NCI-H748 treated with DMSO at 0.1 percent for 48 hours (cell line): ENCODE data around the gene DACT2.
"Not testable (repeated sequence)": the region's sequence is repeated elsewhere in the genome, so short reads cannot be mapped to it uniquely, and the experiment has no call there.

ENCODE experiments used
- DNase-seq: peaks from one replicate; lab custom pipeline; 2025; lab: John Stamatoyannopoulos, UW

Gene DACT2

GRCh38 chr6:168280020-168280898, 39.3 kb downstream of the DACT2 start:
- DNase-seq = no peak

GRCh38 chr6:168279403-168279935, 40.1 kb downstream of the DACT2 start:
- DNase-seq = no peak

- DNase-seq = no peak
These were observed 40.7 kb downstream of the DACT2 start for GRCh38 chr6:168278904-168279303.

GRCh38 chr6:168277274-168277669, 42.3 kb downstream of the DACT2 start:
- no peak for DNase-seq

GRCh38 chr6:168276576-168277273, 42.9 kb downstream of the DACT2 start:
- no peak for DNase-seq

DNA sequence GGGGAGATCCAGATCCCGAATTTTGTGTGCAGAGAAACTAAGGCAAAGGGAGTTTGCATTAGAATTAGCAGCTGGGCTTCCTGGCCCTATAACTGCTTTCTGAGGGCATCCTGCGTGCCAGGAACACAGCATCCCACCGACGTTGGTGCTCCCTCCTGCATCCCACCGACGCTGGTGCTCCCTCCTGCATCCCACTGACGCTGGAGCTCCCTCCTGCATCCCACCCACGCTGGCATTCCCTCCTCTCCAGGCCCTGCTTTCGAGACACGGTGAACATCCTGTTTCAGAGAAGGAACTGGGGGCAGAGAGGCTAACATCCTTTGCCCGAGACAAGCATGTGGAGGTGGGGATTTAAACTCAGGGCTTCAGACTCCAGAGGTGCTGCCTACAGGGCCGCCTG, 44.4 kb downstream of the DACT2 start:
- DNase-seq = no peak

DNA sequence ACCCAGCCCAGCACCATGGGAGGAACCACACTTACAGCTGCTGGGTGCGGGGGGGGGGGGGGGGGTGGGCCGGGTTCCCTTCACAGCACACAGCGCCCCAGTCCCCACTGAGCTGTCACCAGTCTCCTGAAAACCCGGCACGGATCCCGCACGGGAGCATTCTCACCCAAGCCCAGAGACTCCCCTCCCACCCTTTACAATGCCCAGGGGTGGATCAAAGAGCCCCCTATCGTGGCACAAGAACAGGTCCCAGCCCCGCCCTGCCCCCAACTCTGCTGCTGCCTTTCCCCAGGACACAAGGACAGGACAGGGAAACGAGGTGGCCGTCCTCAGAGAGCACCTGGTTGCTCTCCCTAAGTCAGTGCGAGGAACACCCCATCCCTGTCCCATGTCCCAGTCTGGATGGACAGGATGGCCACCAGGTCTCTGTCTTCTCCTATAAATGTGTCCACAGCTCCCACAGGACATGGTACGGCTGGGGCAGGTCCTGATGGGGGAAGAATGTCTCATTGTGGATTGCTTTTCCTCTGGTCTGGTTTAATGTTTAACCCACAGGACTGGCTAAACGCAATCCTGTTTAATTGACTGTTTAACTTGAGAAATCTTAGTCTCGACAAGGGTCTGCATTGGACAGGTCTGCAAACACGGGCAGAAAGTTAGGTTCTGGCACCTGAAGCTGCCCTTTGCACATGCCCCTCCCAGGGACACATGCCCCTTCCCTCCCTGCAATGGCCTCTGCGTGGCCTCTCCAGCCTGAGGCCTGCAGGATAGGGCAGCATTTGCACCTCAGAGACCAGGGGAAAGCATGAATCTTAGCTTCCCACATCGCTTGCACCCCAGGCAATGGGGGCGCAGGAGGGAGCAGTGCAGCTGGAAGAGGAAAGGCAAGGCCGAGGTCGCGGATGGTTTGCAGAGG, 45.3 kb downstream of the DACT2 start:
- no peak for DNase-seq

DNA sequence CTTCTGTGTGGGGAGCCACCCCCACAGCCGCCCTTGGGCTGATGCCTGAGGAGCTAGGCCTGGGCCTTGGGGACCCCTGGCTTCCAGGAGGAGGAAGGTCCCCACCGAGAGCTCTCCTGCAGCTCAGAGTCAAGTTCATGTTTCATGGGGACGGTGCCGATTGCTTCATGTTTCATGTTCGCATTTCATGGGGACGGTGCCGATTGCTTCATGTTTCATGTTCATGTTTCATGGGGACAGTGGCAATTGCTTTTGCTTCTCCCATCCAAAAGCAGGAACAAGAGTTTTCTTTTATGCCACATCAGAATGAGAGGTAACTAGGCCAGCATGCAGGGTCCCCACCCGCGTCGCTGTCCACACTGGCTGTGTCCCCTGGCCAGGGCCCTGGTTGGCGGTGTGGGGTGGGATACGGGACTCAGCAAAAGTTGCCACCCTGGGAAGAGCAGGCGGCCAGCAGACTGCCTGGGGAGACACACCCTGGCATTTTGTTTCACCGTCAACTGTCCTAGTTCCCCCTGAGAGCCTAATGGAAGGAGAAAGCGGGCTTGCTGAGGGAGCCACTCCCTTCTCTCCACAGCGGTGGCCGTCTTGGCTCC, 46.0 kb downstream of the DACT2 start:
- DNase-seq = no peak

GRCh38 chr6:168272415-168273325, 46.9 kb downstream of the DACT2 start:
- DNase-seq = no peak

- DNase-seq = no peak
These were observed 49.1 kb downstream of the DACT2 start for GRCh38 chr6:168270274-168271172.

DNA sequence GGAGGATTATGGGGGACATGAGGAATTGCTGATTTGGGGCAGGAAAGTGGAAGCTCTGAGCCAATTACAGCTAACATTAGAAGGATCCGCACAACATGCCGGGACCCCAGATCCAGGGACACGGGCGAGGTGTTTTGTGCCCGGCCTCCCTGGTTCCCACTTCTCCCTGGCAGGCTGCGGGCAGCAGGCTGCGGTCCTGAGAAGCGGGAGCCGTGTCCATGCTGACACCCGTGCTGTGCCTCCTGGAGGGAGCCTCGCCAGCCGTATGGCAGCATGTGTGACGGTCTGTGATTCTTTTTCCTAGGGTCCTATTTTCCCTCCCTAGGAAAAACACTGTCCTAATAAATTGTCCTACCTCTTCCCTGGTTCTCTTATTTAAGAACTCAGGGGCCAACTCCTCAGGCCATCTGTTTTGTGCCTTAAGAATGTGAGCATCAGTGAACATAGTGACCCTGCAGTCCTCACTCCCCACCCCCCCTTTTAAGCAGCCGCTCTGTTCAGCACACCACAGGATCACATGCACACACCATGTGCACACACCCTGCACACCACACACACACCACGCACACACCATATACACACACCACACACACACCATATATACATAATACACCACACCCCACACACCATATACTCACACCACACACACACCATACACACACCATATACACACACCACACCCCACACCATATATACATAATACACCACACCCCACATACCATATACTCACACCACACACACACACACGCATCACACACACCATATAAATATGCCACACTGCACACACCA, 49.9 kb downstream of the DACT2 start:
- no peak for DNase-seq

DNA sequence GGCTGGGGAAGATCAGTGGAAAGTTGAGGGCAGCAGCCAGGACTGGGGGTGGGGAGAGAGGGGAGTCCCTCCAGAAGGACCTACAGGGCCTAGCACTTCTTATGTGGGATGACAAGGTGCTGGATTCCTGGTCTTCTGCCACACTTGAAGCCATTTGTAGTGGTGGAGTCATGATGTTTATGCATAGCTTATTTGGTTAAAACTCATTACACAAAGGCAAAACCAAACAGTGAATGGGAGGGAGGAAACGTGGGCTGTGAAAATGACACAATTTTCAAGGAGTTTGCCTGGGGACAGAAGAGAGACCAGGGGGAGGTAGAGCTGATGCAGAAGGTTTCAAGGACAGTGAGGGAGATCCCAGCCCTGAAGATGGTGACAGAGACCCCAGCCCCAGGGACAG, 50.8 kb downstream of the DACT2 start:
- no peak for DNase-seq

DNA sequence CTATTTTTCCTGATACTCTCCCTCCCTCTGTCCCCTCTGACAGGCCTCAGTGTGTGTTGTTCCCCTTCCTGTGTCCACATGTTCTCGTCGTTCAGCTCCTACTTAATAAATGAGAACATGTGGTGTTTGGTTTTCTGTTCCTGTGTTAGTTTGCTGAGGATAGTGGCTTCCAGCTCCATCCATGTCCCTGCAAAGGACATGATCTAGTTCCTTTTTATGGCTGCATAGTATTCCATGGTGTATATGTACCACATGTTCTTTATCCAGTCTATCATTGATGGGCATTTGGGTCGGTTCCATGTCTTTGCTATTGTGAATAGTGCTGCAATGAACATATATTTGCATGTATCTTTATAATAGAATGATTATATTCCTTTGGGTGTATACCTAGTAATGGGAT, 51.8 kb downstream of the DACT2 start:
- DNase-seq = not testable (repeated sequence)

DNA sequence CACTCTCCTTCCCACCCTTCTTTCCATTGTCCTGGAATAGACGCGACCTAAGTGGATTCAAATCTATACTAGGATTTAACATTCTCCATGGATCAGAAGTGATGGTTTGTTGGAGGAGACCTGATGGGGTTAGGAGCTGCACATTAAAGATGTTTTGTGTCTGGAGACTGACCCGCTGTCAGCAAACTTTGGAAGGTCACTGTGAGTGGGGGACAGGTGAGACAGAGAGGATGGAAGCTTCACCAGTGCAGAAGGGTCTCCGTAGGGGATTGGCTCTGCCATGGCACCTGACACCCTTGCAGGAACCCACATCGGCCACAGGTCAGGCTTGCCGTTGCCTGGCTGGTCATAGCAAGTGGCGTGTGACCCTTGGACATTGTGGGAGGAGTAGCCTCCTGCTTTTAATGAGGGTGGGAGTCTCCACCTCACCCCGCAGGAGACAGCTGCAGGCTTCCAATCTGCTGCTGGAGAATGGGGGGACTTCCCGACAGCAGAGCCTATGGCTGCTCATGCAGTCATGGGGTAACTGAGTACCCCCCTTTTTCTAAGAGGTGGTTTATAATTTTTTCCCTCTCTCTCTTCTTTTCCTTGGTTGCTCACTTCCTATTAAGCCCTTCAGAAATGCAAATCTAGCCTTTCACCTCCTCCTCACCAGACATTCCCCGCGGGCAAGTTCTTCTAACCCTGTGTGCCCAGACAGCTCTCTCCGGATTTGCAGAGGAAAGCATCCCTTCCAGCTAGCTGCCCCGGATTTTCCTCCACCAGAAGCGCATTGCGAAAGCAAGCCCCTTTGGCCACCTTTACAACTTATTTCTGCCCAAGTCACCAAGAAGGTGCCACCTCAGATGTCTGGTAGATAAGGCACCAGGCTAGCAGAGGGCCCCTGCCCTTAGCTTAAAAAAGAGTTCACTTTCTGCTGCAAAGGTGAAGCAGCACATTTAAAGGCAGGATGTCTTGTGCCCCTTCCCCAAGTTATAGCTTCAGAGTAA, 53.5 kb downstream of the DACT2 start:
- DNase-seq = no peak

GRCh38 chr6:168265394-168265793, 54.2 kb downstream of the DACT2 start:
- DNase-seq = no peak

GRCh38 chr6:168264593-168265335, 54.8 kb downstream of the DACT2 start:
- no peak for DNase-seq
